ENCODE results near the gene CPED1.

DNA sequence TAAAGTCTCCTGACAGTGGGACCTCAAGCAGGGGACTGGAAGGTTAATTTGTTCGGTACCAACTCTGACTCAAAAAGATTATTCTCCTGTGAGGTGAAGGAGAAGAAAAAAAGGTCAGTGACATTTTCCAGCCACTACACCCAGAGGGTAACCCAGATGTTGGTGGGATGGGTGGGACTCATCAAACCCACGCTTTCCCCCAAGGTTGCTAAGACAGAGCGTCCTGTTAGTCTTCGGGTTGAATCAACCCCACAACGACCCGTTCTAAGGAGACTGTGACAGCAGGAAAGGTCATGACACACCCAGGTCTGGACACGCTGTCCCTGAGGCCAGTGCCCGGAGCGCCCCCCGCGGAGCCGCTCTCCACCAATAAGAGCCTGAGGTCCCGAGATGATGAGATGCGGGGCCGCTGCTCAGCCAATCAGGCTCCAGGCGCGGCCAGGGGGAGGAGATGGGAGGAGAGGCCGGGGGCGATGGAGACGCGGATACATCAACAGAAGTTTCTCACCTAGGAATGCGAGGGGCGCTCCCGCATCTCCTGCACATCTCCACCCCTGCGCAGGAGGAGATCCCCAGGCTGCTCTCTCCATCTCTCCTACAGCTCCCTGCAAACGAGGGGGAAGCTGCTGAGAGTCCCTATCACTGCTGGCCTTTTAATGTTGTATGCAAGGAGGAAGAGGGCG is 340.1 kb downstream of the CPED1 start, which contains the start of gene WNT16:
- TF ChIP-seq, protein P1, sequence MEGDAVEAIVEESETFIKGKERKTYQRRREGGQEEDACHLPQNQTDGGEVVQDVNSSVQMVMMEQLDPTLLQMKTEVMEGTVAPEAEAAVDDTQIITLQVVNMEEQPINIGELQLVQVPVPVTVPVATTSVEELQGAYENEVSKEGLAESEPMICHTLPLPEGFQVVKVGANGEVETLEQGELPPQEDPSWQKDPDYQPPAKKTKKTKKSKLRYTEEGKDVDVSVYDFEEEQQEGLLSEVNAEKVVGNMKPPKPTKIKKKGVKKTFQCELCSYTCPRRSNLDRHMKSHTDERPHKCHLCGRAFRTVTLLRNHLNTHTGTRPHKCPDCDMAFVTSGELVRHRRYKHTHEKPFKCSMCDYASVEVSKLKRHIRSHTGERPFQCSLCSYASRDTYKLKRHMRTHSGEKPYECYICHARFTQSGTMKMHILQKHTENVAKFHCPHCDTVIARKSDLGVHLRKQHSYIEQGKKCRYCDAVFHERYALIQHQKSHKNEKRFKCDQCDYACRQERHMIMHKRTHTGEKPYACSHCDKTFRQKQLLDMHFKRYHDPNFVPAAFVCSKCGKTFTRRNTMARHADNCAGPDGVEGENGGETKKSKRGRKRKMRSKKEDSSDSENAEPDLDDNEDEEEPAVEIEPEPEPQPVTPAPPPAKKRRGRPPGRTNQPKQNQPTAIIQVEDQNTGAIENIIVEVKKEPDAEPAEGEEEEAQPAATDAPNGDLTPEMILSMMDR (IDR thresholded peaks at IDR 0.05): no peak
- no peak for TF ChIP-seq POLR2A (IDR thresholded peaks at IDR 0.05)
